Mesenteric fat pad (tissue), 1 donor: ENCODE data around the gene CATSPERZ. TPM values are rescaled to one million over a fixed set of nuclear protein-coding genes. Genes with fewer than 3 reads are reported as not detected.
"Not testable (repeated sequence)": the region's sequence is repeated elsewhere in the genome, so short reads cannot be mapped to it uniquely, and the experiment has no call there.

Experiments
- DNase-seq: peaks from one replicate; pipeline ENCODE4 v3.0.0-alpha.2; 2020; ENCODE audit warnings: low spot score
- total RNA-seq: library from RNA; stranded (reverse); fragmentation: NEBNext Ultra II Directional; extraction: Animal tissue kit (Norgen Biotek cat#: 25700); gene quantifications from one replicate; pipeline ENCODE4 v1.2.1, GENCODE V29; 2021
- donor health status: DM: yes; HTN: yes; CAD: no.

Gene CATSPERZ
- total RNA-seq, 1 donor from 2014 or later: not detected

- no peak for DNase-seq
Observed at GRCh38 chr11:64303109-64304031, 3.2 kb downstream of the CATSPERZ start.

- DNase-seq: no peak
Observed at GRCh38 chr11:64304032-64304315, 3.8 kb downstream of the CATSPERZ start.

- peak; percentile 97 for DNase-seq
Observed at GRCh38 chr11:64304316-64305072, 4.3 kb downstream of the CATSPERZ start.

- peak; percentile 100 for DNase-seq
Observed at GRCh38 chr11:64305075-64305690, 5.0 kb downstream of the CATSPERZ start, which contains the start of gene ESRRA. Gene ESRRA (plus strand): TSS chr11:64305524. CDS start chr11:64307180, 1,656 bp downstream.

GRCh38 chr11:64305691-64306562 is 5.8 kb downstream of the CATSPERZ start:
- no peak for DNase-seq

- no peak for DNase-seq
Observed at GRCh38 chr11:64306563-64306875, 6.4 kb downstream of the CATSPERZ start.

GRCh38 chr11:64306876-64307622 is 6.9 kb downstream of the CATSPERZ start:
- no peak for DNase-seq

- not testable (repeated sequence) for DNase-seq
Observed at GRCh38 chr11:64307795-64308194, 7.6 kb downstream of the CATSPERZ start.

- no peak for DNase-seq
Observed at GRCh38 chr11:64312947-64313346, 12.8 kb downstream of the CATSPERZ start.

GRCh38 chr11:64313491-64314145 is 13.5 kb downstream of the CATSPERZ start:
- DNase-seq: no peak

GRCh38 chr11:64314146-64314804 is 14.1 kb downstream of the CATSPERZ start:
- no peak for DNase-seq

GRCh38 chr11:64314805-64315561 is 14.8 kb downstream of the CATSPERZ start:
- DNase-seq: no peak

- DNase-seq: not testable (repeated sequence)
Observed at GRCh38 chr11:64315667-64316526, 15.7 kb downstream of the CATSPERZ start.

- no peak for DNase-seq
Observed at GRCh38 chr11:64316672-64317324, 16.6 kb downstream of the CATSPERZ start.

- DNase-seq: peak; percentile 97
Observed at GRCh38 chr11:64317325-64317960, 17.3 kb downstream of the CATSPERZ start, which contains the start of gene TRMT112. Gene TRMT112 (minus strand): TSS chr11:64317559. CDS start chr11:64317526, 33 bp downstream.
